GM18868 (cell line): ENCODE measurements around the gene EN2.

Experiments
- ATAC-seq: cut with Tn5 transposase; IDR thresholded peaks from one replicate; pipeline ENCODE4 v1.9.1; 2021; ENCODE audit warnings: mild to moderate bottlenecking, moderate library complexity; ENCODE audit not compliant: unreplicated experiment

Gene EN2

GRCh38 chr7:155507576-155507975, 49.6 kb downstream of the EN2 start:
- ATAC-seq: no peak

DNA sequence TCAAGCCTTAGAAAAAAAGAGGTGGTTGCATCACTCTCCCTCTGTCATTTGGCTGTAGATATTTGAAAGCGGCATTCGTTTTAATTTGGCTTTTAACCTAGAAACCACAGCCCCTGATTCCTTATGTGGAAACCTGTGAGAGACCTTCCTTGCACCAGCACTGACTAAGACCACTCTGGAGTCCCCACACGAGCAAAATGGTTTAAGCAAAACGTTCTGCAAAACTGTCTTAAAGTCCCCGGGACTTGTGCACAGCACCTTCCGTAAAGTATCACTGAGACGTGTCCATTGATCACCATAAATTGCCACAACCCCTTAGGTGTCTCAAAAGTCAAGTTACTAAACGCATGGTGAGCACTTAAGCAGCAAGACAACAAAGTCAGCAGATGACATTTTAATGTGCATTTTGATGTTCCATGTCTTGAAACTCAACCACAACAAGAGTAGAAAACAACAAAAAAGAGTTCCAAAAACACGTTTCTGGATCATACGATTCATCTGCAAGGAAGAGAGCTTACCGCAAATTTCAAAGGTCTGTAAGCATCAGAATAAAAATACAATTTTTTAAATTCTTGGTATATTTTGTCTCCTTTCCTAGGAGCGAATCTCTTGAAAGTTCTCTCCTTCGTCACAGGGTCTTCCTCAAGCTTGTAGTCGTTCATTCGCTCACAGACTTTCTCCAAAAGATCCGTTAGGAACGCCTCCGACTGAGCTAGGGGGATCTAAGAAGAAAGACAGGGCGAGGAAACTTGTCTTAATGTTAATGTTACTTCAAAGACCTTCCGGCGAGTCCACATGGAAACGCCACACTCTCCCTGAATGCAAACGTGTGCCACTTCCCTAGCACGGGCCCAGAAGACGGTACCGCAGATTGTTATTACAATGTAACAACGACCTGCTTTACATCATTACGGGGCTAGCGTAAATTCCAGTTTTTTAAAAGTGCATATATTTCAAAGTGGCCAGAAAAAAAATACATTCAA, 50.7 kb downstream of the EN2 start:
- ATAC-seq: no peak

DNA sequence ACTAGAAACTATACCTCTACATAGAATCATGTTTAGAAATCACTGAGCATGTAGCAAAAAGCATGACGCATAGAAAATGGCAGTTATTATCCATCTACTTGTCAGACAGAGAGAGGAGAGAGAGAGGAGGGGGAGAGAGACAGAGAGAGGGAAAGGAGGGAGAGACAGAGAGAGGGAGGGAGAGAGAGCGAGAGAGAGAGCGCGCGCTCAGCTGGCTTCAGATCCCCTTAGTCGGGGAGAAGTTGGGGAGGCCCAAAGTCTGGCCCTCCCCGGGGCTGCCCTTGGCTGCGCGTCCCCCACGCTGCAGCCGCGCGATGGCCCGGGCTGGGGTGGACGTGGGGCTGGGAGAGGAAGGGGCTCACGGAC, 51.4 kb downstream of the EN2 start:
- ATAC-seq: no peak

DNA sequence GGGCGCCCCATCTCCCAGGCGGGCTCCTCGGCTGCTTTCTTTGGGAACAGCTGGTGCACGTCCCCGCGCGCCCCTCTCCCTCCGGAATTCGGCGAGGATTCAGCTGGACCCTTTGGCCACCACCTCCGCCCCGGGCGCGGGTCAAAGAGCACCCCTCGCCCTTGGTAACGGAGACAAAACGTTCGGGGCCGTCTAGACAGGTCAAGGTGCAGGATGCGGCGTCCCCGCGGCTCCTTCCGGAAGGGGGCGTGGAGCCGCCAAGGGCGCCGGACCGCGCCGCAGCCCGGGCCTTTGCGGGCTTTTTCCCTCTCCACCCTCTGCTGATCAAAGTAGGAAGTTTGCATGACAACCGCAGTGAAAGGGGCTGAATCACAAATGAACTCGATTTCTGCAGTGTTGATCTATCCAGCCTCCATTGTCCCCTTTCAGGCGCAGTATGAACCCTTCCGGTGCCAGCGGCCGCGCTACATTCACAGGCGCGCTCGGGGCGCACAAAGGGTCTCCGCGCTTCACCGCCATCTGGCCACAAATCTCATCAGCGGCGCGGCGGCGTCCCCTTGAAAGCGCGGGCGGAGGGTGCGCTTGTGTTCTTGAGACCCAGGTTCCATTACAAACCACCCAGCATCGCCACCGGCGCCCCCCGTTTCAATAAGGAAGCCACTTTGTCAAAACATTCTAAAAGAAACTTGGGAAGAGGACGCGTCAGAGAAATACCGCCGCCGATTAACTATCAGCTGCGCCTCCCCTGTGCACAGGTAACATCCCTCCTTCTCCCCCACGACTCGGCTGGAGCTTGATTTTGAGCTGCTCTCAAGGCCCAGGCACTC, 52.0 kb downstream of the EN2 start:
- ATAC-seq: no peak

DNA sequence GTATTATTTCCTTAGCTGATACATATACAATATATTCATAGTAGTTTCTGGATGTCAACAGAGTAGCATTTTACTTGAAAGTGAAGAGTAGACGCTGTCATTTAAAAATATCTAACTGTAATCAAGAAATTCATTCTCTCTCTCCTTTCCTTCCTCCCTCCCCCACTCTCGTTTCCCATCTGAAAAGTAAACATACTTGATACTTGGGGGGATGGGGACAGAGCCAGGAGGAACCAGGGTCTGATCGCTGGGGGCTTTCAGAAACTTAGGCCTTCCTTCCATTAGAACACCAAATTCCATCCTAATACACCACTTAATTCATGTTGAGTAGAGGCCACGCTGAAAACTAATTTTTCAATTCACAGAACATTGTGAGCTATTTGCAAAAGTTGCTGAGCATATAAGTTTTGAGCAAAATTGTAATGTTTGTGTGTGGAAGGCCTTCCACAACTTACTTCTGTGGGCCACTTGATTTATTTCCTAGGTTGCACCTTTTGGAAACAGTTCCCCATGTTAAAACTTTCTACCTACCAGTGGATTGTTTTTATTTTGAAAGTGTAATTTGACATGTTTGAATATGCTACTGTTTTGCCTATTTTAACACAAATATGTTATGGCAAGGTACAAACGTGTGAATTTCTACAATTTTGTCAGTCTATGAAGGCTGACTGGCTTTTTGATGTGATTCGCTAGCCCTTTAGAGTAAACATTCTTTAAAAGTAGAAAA, 53.2 kb downstream of the EN2 start:
- ATAC-seq: no peak

GRCh38 chr7:155511702-155511996, 53.7 kb downstream of the EN2 start:
- ATAC-seq: no peak

- ATAC-seq: no peak
Measured at GRCh38 chr7:155512246-155512887, 54.4 kb downstream of the EN2 start.

GRCh38 chr7:155513543-155514285, 55.8 kb downstream of the EN2 start:
- no peak for ATAC-seq

- no peak for ATAC-seq
Measured at GRCh38 chr7:155514296-155514695, 56.4 kb downstream of the EN2 start.
